Activated CD4-positive, alpha-beta T cell treated with anti-CD3 and anti-CD28 coated beads, Interleukin-2, amount 10 ng/mL, durations not matched to agents 24 days and 14 days (primary cell): ENCODE results near the gene SAP25. TPM values are rescaled to one million over a fixed set of nuclear protein-coding genes. Genes with fewer than 3 reads are reported as not detected.

Source experiments
- DNase-seq: peaks from one replicate; pipeline ENCODE4 v3.0.0; 2022
- H3K27ac Mint-ChIP-seq: one replicate; pipeline ENCODE4 v1.8.0; 2022; ENCODE audit warnings: mild to moderate bottlenecking, mixed read lengths
- H3K27me3 Mint-ChIP-seq: one replicate; pipeline ENCODE4 v1.8.0; 2022; ENCODE audit warnings: mixed read lengths
- H3K36me3 Mint-ChIP-seq: one replicate; pipeline ENCODE4 v1.8.0; 2022; ENCODE audit warnings: low read depth, mild to moderate bottlenecking, mixed read lengths
- H3K4me1 Mint-ChIP-seq: one replicate; pipeline ENCODE4 v1.8.0; 2021; ENCODE audit warnings: mixed read lengths
- H3K4me3 Mint-ChIP-seq: one replicate; pipeline ENCODE4 v1.8.0; 2022; ENCODE audit warnings: mild to moderate bottlenecking, moderate library complexity, mixed read lengths
- H3K9me3 Mint-ChIP-seq: one replicate; pipeline ENCODE4 v1.8.0; 2021; ENCODE audit warnings: mixed read lengths
- intact Hi-C: fragments of 100-400 bp; cut with micrococcal nuclease; formaldehyde crosslinking; loops from one replicate; pipeline ENCODE4 v1.15.1; 2023
- total RNA-seq: library from RNA; stranded (reverse); gene quantifications from 2 replicates; pipeline ENCODE4 v1.2.3, GENCODE V29; 2022

The SAP25 gene
- total RNA-seq, 1 donor from 2014 or later, result 11.3 TPM

DNA sequence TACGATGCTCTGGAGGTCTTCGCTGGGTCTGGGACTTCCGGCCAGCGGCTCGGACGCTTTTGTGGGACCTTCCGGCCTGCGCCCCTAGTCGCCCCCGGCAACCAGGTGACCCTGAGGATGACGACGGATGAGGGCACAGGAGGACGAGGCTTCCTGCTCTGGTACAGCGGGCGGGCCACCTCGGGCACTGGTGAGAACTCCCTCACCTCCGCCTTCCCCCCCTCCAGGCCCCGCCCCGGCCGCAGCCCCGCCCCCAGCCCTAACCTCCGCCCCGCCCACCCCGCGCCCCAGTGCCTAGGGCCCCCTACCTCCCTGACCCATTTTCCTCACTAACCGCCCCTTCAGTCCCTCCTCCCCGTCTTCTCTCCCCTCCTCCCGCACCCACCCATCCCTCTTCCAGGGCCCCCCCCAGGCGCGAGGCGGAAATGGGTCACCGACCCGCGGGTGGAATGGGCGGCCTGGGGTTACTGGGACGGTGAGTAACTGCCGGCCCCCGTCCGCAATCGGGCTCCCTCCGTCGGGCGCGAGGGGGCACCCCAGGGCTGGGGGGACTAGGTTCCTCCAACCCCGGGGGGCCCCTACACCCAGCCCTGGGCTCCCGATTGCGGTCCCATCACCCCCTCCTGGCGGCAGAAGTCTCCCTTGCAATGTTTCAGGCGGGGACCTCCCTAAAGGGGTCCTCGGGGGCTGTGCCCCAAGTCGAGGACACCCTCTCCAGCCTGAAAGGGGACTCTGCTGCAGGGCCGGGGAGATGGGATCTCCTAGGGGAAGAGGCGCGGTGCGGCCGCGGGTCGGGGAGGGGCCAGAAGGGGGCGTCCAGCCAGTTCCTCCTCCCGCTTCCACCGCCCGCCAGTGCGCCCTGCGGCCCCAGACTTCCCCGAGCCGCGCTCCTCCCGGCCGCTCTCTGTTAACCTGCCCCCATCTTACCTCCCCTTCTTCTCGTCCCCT lies 30.6 kb upstream of the SAP25 start:
- H3K9me3 Mint-ChIP-seq, result no peaks in the 10 kb centered on the region
- peak overlapping the region; percentile 85 for H3K27ac Mint-ChIP-seq
- H3K4me1 Mint-ChIP-seq, result peaks cover 21% of the 10 kb centered on the region
- H3K36me3 Mint-ChIP-seq, result no peaks in the 10 kb centered on the region
- H3K4me3 Mint-ChIP-seq, result peak overlapping the region; percentile 88
- peaks cover 8% of the 10 kb centered on the region for H3K27me3 Mint-ChIP-seq
- peak; percentile 91 for DNase-seq
- intact Hi-C loops, result no loop called here

DNA sequence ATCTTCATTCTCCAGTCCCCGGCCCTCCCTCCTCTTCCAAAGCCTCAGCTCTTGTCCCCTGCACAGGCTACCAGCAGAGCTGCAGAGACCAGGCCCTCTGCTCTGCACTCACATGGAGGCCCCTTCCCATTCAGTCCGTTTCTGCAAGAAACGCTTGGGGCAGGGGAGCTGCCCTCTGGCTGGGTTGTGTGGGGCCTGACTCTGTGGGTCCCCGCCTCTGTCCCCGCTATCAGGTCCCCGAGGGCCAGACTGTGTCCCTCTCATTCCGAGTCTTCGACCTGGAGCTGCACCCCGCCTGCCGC lies 30.0 kb upstream of the SAP25 start:
- peak overlapping the region; percentile 88 for H3K4me3 Mint-ChIP-seq
- peaks cover 8% of the 10 kb centered on the region for H3K27me3 Mint-ChIP-seq
- intact Hi-C loops, result no loop called here
- DNase-seq, result no peak
- no peaks in the 10 kb centered on the region for H3K9me3 Mint-ChIP-seq
- peaks cover 21% of the 10 kb centered on the region for H3K4me1 Mint-ChIP-seq
- no peaks in the 10 kb centered on the region for H3K36me3 Mint-ChIP-seq
- H3K27ac Mint-ChIP-seq, result peak overlapping the region; percentile 85

DNA sequence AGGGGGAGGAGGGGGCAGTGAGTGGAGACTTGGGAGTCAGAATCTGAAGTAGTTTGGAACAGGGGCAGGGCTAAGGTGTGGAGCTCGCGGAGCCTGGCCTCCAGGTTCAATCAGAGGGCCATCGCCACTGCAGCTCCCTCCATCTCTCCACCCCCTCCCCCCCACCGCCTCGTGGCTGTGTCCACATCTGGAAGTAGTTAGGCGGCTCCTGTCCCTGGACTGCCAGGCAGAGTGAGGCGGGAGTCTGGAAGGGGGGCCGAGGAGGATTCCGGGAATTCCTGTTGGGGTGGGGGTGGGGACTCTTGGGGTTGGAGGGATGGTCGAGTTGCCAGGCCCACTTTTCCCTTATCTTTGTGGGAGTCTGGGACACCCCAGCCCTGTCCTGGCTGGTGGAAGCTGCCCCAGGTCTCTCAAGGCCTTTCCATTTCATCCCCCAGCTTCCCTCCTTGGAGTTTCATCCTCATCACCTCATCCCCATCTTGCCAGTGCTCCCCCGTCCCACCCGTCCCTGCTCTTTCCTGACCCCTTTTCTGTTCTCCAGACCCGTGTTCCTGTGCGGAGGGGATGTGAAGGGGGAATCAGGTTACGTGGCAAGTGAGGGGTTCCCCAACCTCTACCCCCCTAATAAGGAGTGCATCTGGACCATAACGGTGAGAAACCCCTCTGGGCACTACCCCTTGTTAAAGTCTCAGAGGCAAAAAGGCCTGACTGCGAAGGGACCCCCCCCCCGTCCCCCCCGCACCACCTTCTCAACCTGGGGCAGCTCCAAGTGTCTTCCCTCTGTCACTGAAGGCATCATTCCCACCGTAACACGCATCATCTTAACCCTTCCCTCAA lies 29.4 kb upstream of the SAP25 start:
- no peak for DNase-seq

DNA sequence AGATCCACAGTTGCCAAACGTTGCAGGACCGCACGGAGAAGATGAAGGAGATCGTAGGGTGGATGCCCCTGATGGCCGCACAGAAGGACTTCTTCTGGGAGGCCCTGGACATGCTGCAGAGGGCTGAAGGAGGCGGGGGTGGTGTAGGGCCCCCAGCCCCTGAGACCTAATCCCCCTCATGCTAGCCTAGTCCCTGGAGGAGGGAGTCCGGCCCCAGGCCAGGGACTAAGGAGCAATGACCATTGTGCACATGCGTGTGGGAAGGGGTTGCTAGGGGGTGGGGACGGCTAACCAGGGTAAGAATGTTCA lies 27.0 kb upstream of the SAP25 start:
- H3K4me1 Mint-ChIP-seq, result peaks cover 18% of the 10 kb centered on the region

More for the DNA sequence above, 29.4 kb upstream of the SAP25 start:
- peak overlapping the region; percentile 45 for H3K27ac Mint-ChIP-seq
- peaks cover 24% of the 10 kb centered on the region for H3K4me1 Mint-ChIP-seq
- H3K4me3 Mint-ChIP-seq, result peak overlapping the region; percentile 88
- intact Hi-C loops, result no loop called here
- H3K27me3 Mint-ChIP-seq, result peaks cover 8% of the 10 kb centered on the region
- H3K36me3 Mint-ChIP-seq, result no peaks in the 10 kb centered on the region
- no peaks in the 10 kb centered on the region for H3K9me3 Mint-ChIP-seq

DNA sequence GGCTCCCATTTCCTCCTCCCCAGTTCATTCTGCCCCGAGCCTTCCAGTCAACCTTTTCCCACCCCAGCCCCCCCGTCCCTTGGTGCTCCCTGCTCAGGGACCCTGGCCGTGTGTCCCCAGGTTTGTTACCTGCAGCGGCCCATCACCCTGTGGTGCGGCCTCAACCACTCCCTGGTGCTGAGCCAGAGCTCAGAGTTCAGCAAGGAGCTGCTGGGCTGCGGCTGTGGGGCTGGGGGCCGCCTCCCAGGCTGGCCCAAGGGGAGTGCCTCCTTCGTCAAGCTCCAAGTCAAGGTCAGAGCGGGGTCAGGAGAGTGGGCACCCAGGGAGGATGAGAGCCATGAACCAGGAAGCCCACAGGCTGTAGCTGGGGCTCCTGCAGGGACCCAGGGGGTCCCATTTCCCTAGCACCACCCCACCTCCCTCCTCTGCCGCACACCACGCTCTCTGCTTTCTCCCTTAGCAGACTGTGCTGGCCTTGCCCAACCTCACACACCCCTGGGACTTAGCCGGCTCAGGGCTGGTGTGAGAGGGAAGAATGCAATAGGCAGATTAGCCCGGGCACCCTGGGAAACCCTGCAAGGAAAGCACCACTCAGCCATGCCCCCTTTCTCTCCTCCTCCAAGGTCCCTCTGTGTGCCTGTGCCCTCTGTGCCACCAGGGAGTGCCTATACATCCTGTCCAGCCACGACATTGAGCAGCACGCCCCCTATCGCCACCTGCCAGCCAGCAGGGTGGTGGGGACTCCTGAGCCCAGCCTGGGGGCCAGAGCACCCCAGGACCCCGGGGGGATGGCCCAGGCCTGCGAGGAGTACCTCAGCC lies 26.4 kb upstream of the SAP25 start:
- peaks cover 12% of the 10 kb centered on the region for H3K4me1 Mint-ChIP-seq
- H3K9me3 Mint-ChIP-seq, result no peaks in the 10 kb centered on the region
- H3K36me3 Mint-ChIP-seq, result no peaks in the 10 kb centered on the region
- DNase-seq, result no peak
- H3K27me3 Mint-ChIP-seq, result no peaks in the 10 kb centered on the region
- intact Hi-C loops, result no loop called here
- no peak overlapping the region for H3K27ac Mint-ChIP-seq
- no peak overlapping the region for H3K4me3 Mint-ChIP-seq

More for the DNA sequence above, 27.0 kb upstream of the SAP25 start:
- H3K9me3 Mint-ChIP-seq, result no peaks in the 10 kb centered on the region
- no peak overlapping the region for H3K27ac Mint-ChIP-seq
- no peaks in the 10 kb centered on the region for H3K36me3 Mint-ChIP-seq
- peaks cover 2% of the 10 kb centered on the region for H3K27me3 Mint-ChIP-seq
- intact Hi-C loops, result no loop called here
- no peak overlapping the region for H3K4me3 Mint-ChIP-seq
- DNase-seq, result no peak

DNA sequence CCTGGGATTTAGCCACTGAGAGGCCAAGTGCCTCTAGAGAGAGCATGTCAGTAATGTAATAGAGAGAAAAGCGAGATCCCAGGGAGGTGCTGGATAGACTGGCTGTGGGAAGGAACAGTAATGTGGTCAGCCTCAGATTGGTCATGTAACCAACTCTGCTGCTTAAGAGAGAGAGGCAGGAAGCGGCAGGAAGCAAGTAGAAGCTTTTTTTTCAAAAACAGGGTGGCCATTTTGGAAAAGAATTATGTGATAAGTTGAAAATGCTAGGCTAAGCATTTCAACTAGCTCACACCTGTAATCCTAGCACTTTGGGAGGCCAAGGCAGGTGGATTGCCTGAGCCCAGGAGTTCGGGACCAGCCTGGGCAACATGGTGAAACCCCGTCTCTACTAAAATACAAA lies 24.7 kb upstream of the SAP25 start:
- Mint-ChIP-seq H3K36me3 (no peaks in the 10 kb centered on the region), H3K9me3 (no peaks in the 10 kb centered on the region), H3K27me3 (no peaks in the 10 kb centered on the region), H3K4me3 (no peak overlapping the region), H3K4me1 (peaks cover 3% of the 10 kb centered on the region), H3K27ac (no peak overlapping the region)
- no peak for DNase-seq
- intact Hi-C loops, result no loop called here

DNA sequence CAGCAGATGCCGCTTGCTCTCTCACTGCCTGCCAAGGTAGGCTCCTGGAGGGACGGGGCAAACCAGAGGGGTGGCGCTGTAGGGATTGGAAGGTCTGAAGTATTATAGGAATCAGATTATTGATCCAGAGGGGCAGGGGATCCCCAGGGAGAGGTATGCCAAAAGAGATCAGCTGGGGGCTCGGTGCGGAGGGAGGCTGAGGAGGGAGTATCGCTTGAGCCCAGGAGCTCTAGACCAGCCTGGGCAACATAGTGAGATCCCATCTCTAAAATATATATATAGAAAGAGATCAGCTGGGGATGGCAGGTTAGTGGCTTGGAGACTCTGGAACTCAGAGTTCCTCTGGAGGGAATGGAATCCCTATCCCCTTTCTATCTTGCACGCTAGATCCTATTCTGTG lies 21.5 kb upstream of the SAP25 start:
- DNase-seq, result no peak
- Mint-ChIP-seq H3K27me3 (peaks cover 4% of the 10 kb centered on the region), H3K9me3 (no peaks in the 10 kb centered on the region), H3K27ac (no peak overlapping the region), H3K4me1 (peaks cover 3% of the 10 kb centered on the region), H3K4me3 (no peak overlapping the region), H3K36me3 (peaks cover 2% of the 10 kb centered on the region)
- intact Hi-C loops, result no loop called here

DNA sequence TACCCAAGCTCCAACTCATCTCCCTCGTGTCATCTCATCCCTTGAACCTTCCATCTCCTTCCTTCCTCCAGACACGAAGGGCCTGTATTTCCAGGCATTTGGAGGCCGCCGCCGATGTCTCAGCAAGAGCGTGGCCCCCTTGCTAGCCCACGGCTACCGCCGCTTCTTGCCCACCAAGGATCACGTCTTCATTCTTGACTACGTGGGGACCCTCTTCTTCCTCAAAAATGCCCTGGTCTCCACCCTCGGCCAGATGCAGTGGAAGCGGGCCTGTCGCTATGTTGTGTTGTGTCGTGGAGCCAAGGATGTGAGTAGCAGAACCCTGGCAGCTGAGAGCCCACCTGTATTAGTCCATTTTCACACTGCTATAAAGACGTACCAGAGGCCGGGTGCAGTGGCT lies 17.9 kb upstream of the SAP25 start:
- DNase-seq, result no peak
- H3K36me3 Mint-ChIP-seq, result peaks cover 2% of the 10 kb centered on the region
- no peak overlapping the region for H3K4me3 Mint-ChIP-seq
- H3K9me3 Mint-ChIP-seq, result no peaks in the 10 kb centered on the region
- no peak overlapping the region for H3K27ac Mint-ChIP-seq
- peaks cover 6% of the 10 kb centered on the region for H3K27me3 Mint-ChIP-seq
- intact Hi-C loops, result no loop called here
- H3K4me1 Mint-ChIP-seq, result peaks cover 4% of the 10 kb centered on the region

DNA sequence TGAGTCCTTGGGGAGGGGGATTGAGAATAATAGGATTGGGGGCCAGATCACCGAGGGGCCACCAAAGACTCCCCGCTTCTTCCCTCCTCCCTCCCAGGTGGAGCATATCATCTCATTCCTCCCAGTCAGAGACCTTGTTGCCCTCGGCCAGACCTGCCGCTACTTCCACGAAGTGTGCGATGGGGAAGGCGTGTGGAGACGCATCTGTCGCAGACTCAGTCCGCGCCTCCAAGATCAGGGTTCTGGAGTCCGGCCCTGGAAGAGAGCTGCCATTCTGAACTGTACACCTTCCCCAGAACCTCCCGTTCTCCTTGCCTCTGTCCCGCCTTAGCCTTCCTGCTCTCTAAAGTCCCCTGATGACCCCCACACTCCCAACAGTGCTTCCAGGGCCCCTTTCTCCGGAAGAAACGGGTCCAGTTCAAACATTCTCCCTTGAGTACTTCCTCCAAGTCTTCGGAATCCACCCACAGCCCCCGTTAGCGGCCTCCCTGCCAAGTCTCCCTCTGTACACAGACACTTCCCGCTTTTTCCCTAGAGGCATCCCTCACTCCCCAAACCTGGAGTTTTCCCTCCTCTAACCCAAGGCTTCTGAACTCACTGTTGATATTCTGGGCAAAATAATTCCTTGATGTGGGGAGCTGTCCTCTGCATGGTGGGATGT lies 16.5 kb upstream of the SAP25 start:
- peaks cover 4% of the 10 kb centered on the region for H3K36me3 Mint-ChIP-seq
- intact Hi-C loops, result no loop called here
- no peak overlapping the region for H3K27ac Mint-ChIP-seq
- H3K27me3 Mint-ChIP-seq, result peaks cover 6% of the 10 kb centered on the region
- H3K4me1 Mint-ChIP-seq, result peaks cover 9% of the 10 kb centered on the region
- DNase-seq, result no peak
- H3K4me3 Mint-ChIP-seq, result no peak overlapping the region
- H3K9me3 Mint-ChIP-seq, result no peaks in the 10 kb centered on the region

DNA sequence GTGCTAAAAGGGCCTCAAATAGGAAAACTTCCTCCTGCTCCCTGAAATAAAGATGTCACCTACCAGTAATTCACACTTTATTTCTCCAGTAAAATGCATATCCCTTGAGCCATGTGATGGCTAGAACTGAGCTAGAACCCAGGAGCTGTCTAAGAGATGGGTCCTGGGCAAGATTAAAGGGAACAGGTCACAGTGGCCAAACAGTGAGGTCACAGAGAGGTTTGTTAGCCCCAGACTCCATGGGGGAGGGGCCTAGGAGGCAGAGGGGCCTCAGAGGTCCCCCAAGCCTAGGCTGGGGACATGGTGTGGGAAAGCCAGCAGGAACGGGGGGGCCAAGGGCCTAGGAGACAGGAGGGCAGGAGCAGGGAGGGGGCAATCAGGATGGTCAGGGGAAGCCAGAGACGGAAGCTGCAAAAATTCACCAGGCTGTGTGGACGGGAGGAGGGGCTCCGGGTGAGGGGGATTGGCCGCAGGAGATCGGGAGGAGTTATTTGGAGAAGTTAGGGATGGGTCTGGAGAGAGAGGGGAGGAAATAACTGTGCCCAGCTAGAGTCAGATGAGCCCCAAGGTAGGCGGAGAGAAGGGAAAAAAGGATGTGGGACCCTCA lies 15.7 kb upstream of the SAP25 start:
- Mint-ChIP-seq H3K27ac (no peak overlapping the region), H3K9me3 (no peaks in the 10 kb centered on the region), H3K4me1 (peaks cover 15% of the 10 kb centered on the region), H3K27me3 (peaks cover 6% of the 10 kb centered on the region), H3K4me3 (no peak overlapping the region), H3K36me3 (peaks cover 4% of the 10 kb centered on the region)
- no peak for DNase-seq
- intact Hi-C loops, result loop anchor here (5.0 to 10.0 kb wide), 3 partner anchors 103 to 465 kb away; partner anchors contain the start of genes GIGYF1, MBLAC1 and SLC12A9

DNA sequence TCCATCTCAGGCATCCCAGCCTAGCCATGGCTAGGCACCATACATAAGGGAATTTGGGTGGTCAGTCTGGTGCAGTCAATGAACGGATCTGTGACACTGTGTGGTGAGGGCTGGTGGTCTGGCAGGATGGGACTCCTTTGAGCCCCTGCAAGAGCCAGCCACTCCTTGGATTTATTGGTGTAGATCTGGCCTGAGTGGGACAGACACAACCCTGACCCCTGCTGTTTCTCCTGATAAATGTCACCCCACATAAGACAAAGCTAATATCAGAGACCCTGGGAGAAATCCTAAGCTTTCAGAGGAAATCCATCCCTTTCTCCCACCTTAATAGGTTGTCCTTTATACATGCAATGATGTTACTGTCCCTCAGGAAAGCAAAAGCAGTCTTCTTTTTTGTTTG lies 14.7 kb upstream of the SAP25 start:
- H3K9me3 Mint-ChIP-seq, result no peaks in the 10 kb centered on the region
- H3K4me1 Mint-ChIP-seq, result peaks cover 23% of the 10 kb centered on the region
- no peak for DNase-seq
- H3K4me3 Mint-ChIP-seq, result peak overlapping the region; percentile 55
- peaks cover 6% of the 10 kb centered on the region for H3K27me3 Mint-ChIP-seq
- no peak overlapping the region for H3K27ac Mint-ChIP-seq
- H3K36me3 Mint-ChIP-seq, result peaks cover 4% of the 10 kb centered on the region
- intact Hi-C loops, result loop anchor here (5.0 to 10.0 kb wide), 3 partner anchors 104 to 464 kb away; partner anchors contain the start of genes GIGYF1, MBLAC1 and SLC12A9

DNA sequence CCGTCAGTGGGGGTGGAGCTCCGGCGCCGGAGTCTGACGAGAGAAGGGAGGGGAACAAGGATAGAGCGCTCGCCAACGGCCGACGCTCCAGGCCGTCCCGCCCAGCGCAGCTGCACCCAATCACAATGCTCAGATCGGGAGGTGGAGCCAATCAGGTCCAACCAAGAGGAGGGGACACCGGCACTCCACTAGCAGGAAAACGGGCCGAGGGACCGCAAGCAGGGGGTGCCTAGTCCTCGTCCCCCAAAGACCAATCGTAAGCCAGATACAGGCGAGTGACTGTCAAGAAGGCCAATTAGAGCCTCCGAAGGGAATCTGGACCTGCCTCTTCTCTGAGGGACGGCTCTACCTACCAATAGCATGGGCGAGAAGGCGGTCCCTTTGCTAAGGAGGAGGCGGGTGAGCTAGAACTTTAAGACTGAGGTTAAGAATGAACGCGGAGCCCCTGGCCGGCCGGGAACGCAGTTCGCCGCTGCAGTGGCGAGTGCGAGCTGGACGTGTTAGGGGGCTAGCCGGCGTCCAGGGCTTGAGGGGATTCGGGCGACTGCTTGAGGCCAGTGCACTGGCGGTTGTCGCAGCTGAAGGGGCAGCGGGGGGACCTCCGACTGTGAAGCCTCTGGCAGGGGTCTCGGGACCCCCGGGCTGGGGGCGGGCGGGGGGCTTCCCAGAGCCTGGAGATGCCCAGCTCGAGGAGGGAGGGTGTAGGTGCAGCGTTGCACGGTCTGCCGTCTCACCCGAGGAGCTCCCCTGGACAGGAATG lies 12.7 kb upstream of the SAP25 start, which contains the start of gene FBXO24:
Gene FBXO24 (plus strand): TSS at position 63 of the 760 bp plus-strand sequence. CDS start 298 bp downstream, at position 361.
- H3K27ac Mint-ChIP-seq, result peak within 1 kb of the TSS; percentile 96
- intact Hi-C loops, result loop anchor here (1.0 to 10.0 kb wide), 12 partner anchors 19 to 462 kb away; partner anchors contain the start of genes AGFG2, GIGYF1, GNB2 and MBLAC1
- DNase-seq, result peak; percentile 100
- H3K4me1 Mint-ChIP-seq, result peaks cover 30% of the 10 kb centered on the region
- H3K36me3 Mint-ChIP-seq, result peaks cover 3% of the 10 kb centered on the region
- H3K27me3 Mint-ChIP-seq, result peaks cover 6% of the 10 kb centered on the region
- H3K4me3 Mint-ChIP-seq, result peak within 1 kb of the TSS; percentile 91
- H3K9me3 Mint-ChIP-seq, result no peaks in the 10 kb centered on the region
